Thoracic aorta (tissue), 2 donors: Measurements from ENCODE around the gene NODAL. TPM values are rescaled to one million over a fixed set of nuclear protein-coding genes. Genes with fewer than 3 reads are reported as not detected.

Experiments used
- ATAC-seq: fragments of 150-250 bp; one replicate; pipeline ENCODE4 v1.8.0; 2017; ENCODE audit warnings: low read depth; ENCODE audit not compliant: insufficient number of reproducible peaks, low FRiP score
- DNase-seq: peaks from one replicate; pipeline ENCODE4 v3.0.0-alpha.2; 2020; ENCODE audit warnings: low spot score
- H3K27ac ChIP-seq, 2 donors: fragments of 200-600 bp; sonication (generic); 1 replicate in 1 of 2; 2 replicates in 1 of 2; pipeline ENCODE4 v1.5.1; 2016; ENCODE audit warnings: mild to moderate bottlenecking in 2 of 2, moderate library complexity in 2 of 2
- H3K27me3 ChIP-seq: fragments of 200-600 bp; sonication (generic); replicated peaks from 2 replicates; pipeline ENCODE4 v1.6.0; 2016; ENCODE audit warnings: mild to moderate bottlenecking; ENCODE audit not compliant: insufficient read depth
- H3K36me3 ChIP-seq: fragments of 200-600 bp; sonication (generic); one replicate; pipeline ENCODE4 v1.5.1; 2016
- H3K4me1 ChIP-seq, 2 donors: fragments of 200-600 bp; sonication (generic); 1 replicate in 1 of 2; 2 replicates in 1 of 2; pipeline versions ENCODE4 v1.5.1 to v1.6.0; 2016; ENCODE audit warnings: low read depth in 2 of 2, mild to moderate bottlenecking in 1 of 2; ENCODE audit not compliant: control insufficient read depth in 1 of 2
- H3K4me3 ChIP-seq: fragments of 200-600 bp; sonication (generic); 2 replicates; pipeline ENCODE4 v1.5.1; 2016; ENCODE audit warnings: mild to moderate bottlenecking
- H3K9me3 ChIP-seq: fragments of 200-600 bp; sonication (generic); 2 replicates; pipeline ENCODE4 v1.5.1; 2016
- CTCF ChIP-seq: fragments of 200-600 bp; sonication (generic); IDR thresholded peaks from one replicate; pipeline ENCODE4 v1.5.1; 2019; ENCODE audit warnings: antibody characterized with exemption
- total RNA-seq, 2 donors: library from RNA; depleted of rRNA; stranded (reverse); fragments of >200 nt; gene quantifications; one replicate each; pipeline versions ENCODE4 v1.1.0 to v1.2.3, GENCODE V29; 2016

Gene NODAL
- total RNA-seq, 2 donors from 2014 or later = 0.27 TPM; not detected in 1

- no peak for TF ChIP-seq CTCF
- peaks cover 17% of the 10 kb centered on the region for H3K27me3 ChIP-seq
- no peak overlapping the region for H3K27ac ChIP-seq
- DNase-seq (no peak), ATAC-seq (no peak)
- no peak overlapping the region for H3K4me3 ChIP-seq
- no peaks in the 10 kb centered on the region for H3K9me3 ChIP-seq
- H3K36me3 ChIP-seq = no peaks in the 10 kb centered on the region
- H3K4me1 ChIP-seq = peaks cover 11 to 15% of the 10 kb centered on the region in 2 donors
Observed at GRCh38 chr10:70444744-70445143, 3.3 kb upstream of the NODAL start.

GRCh38 chr10:70442332-70442988 is 979 bp upstream of the NODAL start:
- peaks cover 11 to 15% of the 10 kb centered on the region in 2 donors for H3K4me1 ChIP-seq
- no peak overlapping the region for H3K27ac ChIP-seq
- no peak for TF ChIP-seq CTCF
- DNase-seq = no peak
- no peaks in the 10 kb centered on the region for H3K9me3 ChIP-seq
- H3K4me3 ChIP-seq = no peak overlapping the region
- H3K36me3 ChIP-seq = no peaks in the 10 kb centered on the region
- no peak for ATAC-seq
- peaks cover 17% of the 10 kb centered on the region for H3K27me3 ChIP-seq

GRCh38 chr10:70441895-70442309 is 421 bp upstream of the NODAL start:
- no peaks in the 10 kb centered on the region for H3K9me3 ChIP-seq
- H3K4me3 ChIP-seq = no peak overlapping the region
- DNase-seq = no peak
- ATAC-seq = no peak
- peaks cover 17% of the 10 kb centered on the region for H3K27me3 ChIP-seq
- no peak overlapping the region for H3K27ac ChIP-seq
- peaks cover 11 to 15% of the 10 kb centered on the region in 2 donors for H3K4me1 ChIP-seq
- no peaks in the 10 kb centered on the region for H3K36me3 ChIP-seq
- no peak for TF ChIP-seq CTCF

- Histone ChIP-seq H3K36me3 (no peaks in the 10 kb centered on the region), H3K4me1 (peaks cover 11 to 15% of the 10 kb centered on the region in 2 donors), H3K27me3 (peaks cover 17% of the 10 kb centered on the region), H3K9me3 (no peaks in the 10 kb centered on the region), H3K27ac (no peak overlapping the region), H3K4me3 (peak overlapping the region; percentile 63)
- no peak for DNase-seq
- ATAC-seq = no peak
- peak; percentile 15 for TF ChIP-seq CTCF
Observed at GRCh38 chr10:70440296-70441160, 953 bp downstream of the NODAL start.

- H3K27me3 ChIP-seq = peaks cover 17% of the 10 kb centered on the region
- no peaks in the 10 kb centered on the region for H3K9me3 ChIP-seq
- no peak for ATAC-seq
- no peak for TF ChIP-seq CTCF
- H3K36me3 ChIP-seq = no peaks in the 10 kb centered on the region
- peaks cover 11 to 35% of the 10 kb centered on the region in 2 donors for H3K4me1 ChIP-seq
- no peak for DNase-seq
- H3K4me3 ChIP-seq = no peak overlapping the region
- H3K27ac ChIP-seq = no peak overlapping the region
Observed at GRCh38 chr10:70437721-70438120, 3.8 kb downstream of the NODAL start.
